Endothelial cell of umbilical vein (primary cell): ENCODE data around the gene C4orf17. TPM values are rescaled to one million over a fixed set of nuclear protein-coding genes. Genes with fewer than 3 reads are reported as not detected.

Experiments
- BruUV-seq: library from RNA; stranded (reverse); fragments of 400-500 nt; replicated peaks from 2 replicates; lab custom pipeline; 2021; lab: Mats Ljungman, UMichigan
- CTCF ChIA-PET: fragments of 300-600, 350-600 bp; sonication (Branson Sonifier 250); formaldehyde crosslinking; loops from one replicate; lab custom pipeline; 2021; ENCODE audit warnings: antibody characterized with exemption, inconsistent platforms; lab: Charles Lee
- POLR2A ChIA-PET: fragments of 300-600, 350-600 bp; sonication (Branson Sonifier 250); formaldehyde crosslinking; loops from one replicate; lab custom pipeline; 2021; ENCODE audit warnings: antibody characterized with exemption, inconsistent platforms; lab: Charles Lee
- DNase-seq: peaks from one replicate; pipeline ENCODE4 v3.0.0-alpha.2; 2011; ENCODE audit warnings: low read depth, low spot score
- FAIRE-seq: peaks from 2 replicates; lab custom pipeline; 2011; peaks lifted over from hg19 to GRCh38; lab: Jason Lieb, UNC
- H2AFZ ChIP-seq: 2 replicates; pipeline ENCODE4 v1.6.0; 2012; ENCODE audit warnings: low read depth, low read length, control low read depth, inconsistent platforms
- H3K27ac ChIP-seq: 2 replicates; pipeline ENCODE4 v1.5.1; 2011; ENCODE audit warnings: low read depth, mild to moderate bottlenecking, control low read depth, low read length, moderate library complexity; ENCODE audit not compliant: insufficient read depth
- H3K27me3 ChIP-seq, 2 experiments: 2 replicates each; pipeline versions ENCODE4 v1.6.0 to v1.6.1; 2011; ENCODE audit warnings: low read length in 2 of 2, mixed read lengths in 1 of 2; ENCODE audit not compliant: control insufficient read depth in 2 of 2, insufficient read depth in 2 of 2
- H3K36me3 ChIP-seq, 2 experiments: 2 replicates in 1 of 2; 3 replicates in 1 of 2; pipeline ENCODE4 v1.5.1; 2011; ENCODE audit warnings: low read length in 2 of 2, mild to moderate bottlenecking in 1 of 2, moderate library complexity in 1 of 2; ENCODE audit not compliant: control insufficient read depth in 2 of 2, insufficient read depth in 2 of 2; ENCODE audit errors: extremely low read depth in 1 of 2
- H3K4me1 ChIP-seq: 3 replicates; pipeline ENCODE4 v1.5.1; 2011; ENCODE audit warnings: mild to moderate bottlenecking, low read length; ENCODE audit not compliant: control insufficient read depth, insufficient read depth; ENCODE audit errors: extremely low read depth
- H3K4me2 ChIP-seq: 2 replicates; pipeline ENCODE4 v1.6.1; 2011; ENCODE audit warnings: low read length, control low read depth, mixed read lengths; ENCODE audit not compliant: insufficient read depth
- H3K4me3 ChIP-seq, 3 experiments: fragments of 200-600 bp in 1 of 3; sonication (generic), shearing (Covaris generic) in 1 of 3; replicated peaks in 1 of 3; 2 replicates each; pipeline ENCODE4 v1.5.1; 2011 to 2016; ENCODE audit warnings: control low read depth in 3 of 3, low read length in 3 of 3, mild to moderate bottlenecking in 2 of 3, inconsistent platforms in 1 of 3, low read depth in 1 of 3, moderate library complexity in 1 of 3; ENCODE audit not compliant: insufficient read depth in 1 of 3
- H3K79me2 ChIP-seq: 2 replicates; pipeline ENCODE4 v1.6.0; 2012; ENCODE audit warnings: low read length, inconsistent platforms; ENCODE audit not compliant: control insufficient read depth, insufficient read depth
- H3K9ac ChIP-seq: replicated peaks from 2 replicates; pipeline ENCODE3; 2011; ENCODE audit warnings: low read length, control low read depth; ENCODE audit not compliant: insufficient read depth; ENCODE audit errors: extremely low read depth
- H3K9me1 ChIP-seq: replicated peaks from 3 replicates; pipeline ENCODE4 v1.6.0; 2011; ENCODE audit warnings: mild to moderate bottlenecking, low read length; ENCODE audit not compliant: control insufficient read depth, insufficient read depth; ENCODE audit errors: extremely low read depth
- H3K9me3 ChIP-seq: replicated peaks from 2 replicates; pipeline ENCODE4 v1.5.1; 2012; ENCODE audit warnings: low read length, inconsistent platforms; ENCODE audit not compliant: control insufficient read depth, insufficient read depth
- H4K20me1 ChIP-seq: replicated peaks from 2 replicates; pipeline ENCODE3; 2011; ENCODE audit warnings: mild to moderate bottlenecking, low read length; ENCODE audit not compliant: control insufficient read depth, insufficient read depth; ENCODE audit errors: extremely low read depth
- FOS ChIP-seq: IDR thresholded peaks from 2 replicates; pipeline ENCODE4 v1.6.1; 2011; ENCODE audit warnings: mild to moderate bottlenecking, low read length, moderate library complexity, borderline replicate concordance; ENCODE audit not compliant: insufficient read depth
- JUN ChIP-seq: IDR thresholded peaks from 2 replicates; pipeline ENCODE4 v1.6.1; 2011; ENCODE audit warnings: borderline replicate concordance, low read depth; ENCODE audit not compliant: insufficient read length, insufficient read depth
- MAX ChIP-seq: IDR thresholded peaks from 2 replicates; pipeline ENCODE4 v1.6.1; 2011; ENCODE audit not compliant: insufficient read depth, insufficient read length
- MYC ChIP-seq: IDR thresholded peaks from one replicate; pipeline ENCODE4 v1.6.1; 2011; ENCODE audit warnings: mild to moderate bottlenecking, low read depth, low read length
- POLR2A ChIP-seq: IDR thresholded peaks from 2 replicates; pipeline ENCODE4 v1.6.1; 2012; ENCODE audit warnings: low read depth, mild to moderate bottlenecking, control low read depth, low read length
- dilution Hi-C: fragments of 300-500 bp; cut with MboI; formaldehyde crosslinking; loops from one replicate; pipeline ENCODE4 v1.15.0; 2019; ENCODE audit warnings: low sequenced_read_pairs; ENCODE audit not compliant: extremely low pct_ligation_motif_present
- intact Hi-C: fragments of 100-400 bp; cut with micrococcal nuclease; formaldehyde crosslinking; loops from one replicate; pipeline ENCODE4 v1.10.0; 2022
- polyA plus RNA-seq, 4 experiments: library from polyadenylated mRNA; depleted of rRNA in 3 of 4; stranded (reverse) in 3 of 4; unstranded in 1 of 4; fragments of >200 nt; gene quantifications; 2 replicates each; pipeline versions ENCODE4 v1.2.1 to v1.2.3, GENCODE V29; 2011 to 2012; ENCODE audit warnings: missing spikeins in 1 of 4
- total RNA-seq: library from RNA; stranded (reverse); gene quantifications from 2 replicates; pipeline ENCODE4 v1.2.3, GENCODE V29; 2021

Gene C4orf17
- total and polyA plus RNA-seq, 2 donors (not counting 3 experiments of a cell fraction or from before 2014, with no cell fraction given) = not detected

- H3K9me3 ChIP-seq = no peaks in the 10 kb centered on the region
- H3K4me2 ChIP-seq = no peak overlapping the region
- no peak for DNase-seq
- intact Hi-C loops = no loop called here
- H4K20me1 ChIP-seq = no peaks in the 10 kb centered on the region
- H2AFZ ChIP-seq = no peak overlapping the region
- no TSS peak for BruUV-seq
- no peak for TF ChIP-seq POLR2A
- no peak for TF ChIP-seq JUN
- TF ChIP-seq MYC = no peak
- H3K9me1 ChIP-seq = no peaks in the 10 kb centered on the region
- POLR2A ChIA-PET = no interaction called here
- H3K4me1 ChIP-seq = no peaks in the 10 kb centered on the region
- H3K27me3 ChIP-seq = peaks cover 0 to 10% of the 10 kb centered on the region in 2 experiments
- FAIRE-seq = no peak
- H3K4me3 ChIP-seq = no peak overlapping the region
- no peak overlapping the region for H3K27ac ChIP-seq
- dilution Hi-C loops = no loop called here
- CTCF ChIA-PET = no interaction called here
- H3K79me2 ChIP-seq = no peaks in the 10 kb centered on the region
- H3K36me3 ChIP-seq = no peaks in the 10 kb centered on the region
- no peak overlapping the region for H3K9ac ChIP-seq
These were observed 38.9 kb upstream of the C4orf17 start for GRCh38 chr4:99471896-99472295.

- Histone ChIP-seq H3K36me3 (no peaks in the 10 kb centered on the region), H3K4me1 (no peaks in the 10 kb centered on the region), H3K27me3 (peaks cover 0 to 4% of the 10 kb centered on the region in 2 experiments), H3K4me3 (no peak overlapping the region), H3K27ac (no peak overlapping the region), H3K9me1 (no peaks in the 10 kb centered on the region), H3K9me3 (no peaks in the 10 kb centered on the region), H3K79me2 (no peaks in the 10 kb centered on the region), H4K20me1 (no peaks in the 10 kb centered on the region), H3K4me2 (no peak overlapping the region), H2AFZ (no peak overlapping the region), H3K9ac (no peak overlapping the region)
- dilution Hi-C loops = no loop called here
- CTCF ChIA-PET = no interaction called here
- POLR2A ChIA-PET = no interaction called here
- intact Hi-C loops = no loop called here
- TF ChIP-seq FOS (no peak), MAX (no peak), JUN (no peak)
- no TSS peak for BruUV-seq
- no peak for FAIRE-seq
- no peak for DNase-seq
These were observed 37.7 kb upstream of the C4orf17 start for GRCh38 chr4:99473131-99473530.
